C4-2B (cell line): ENCODE data around the gene SYTL1.

Experiments
- H3K27ac ChIP-seq: fragments of 450-650 bp; 2 replicates; pipeline ENCODE4 v1.5.1; 2017
- CTCF ChIP-seq: fragments of 450-650 bp; conservative IDR thresholded peaks from 2 replicates; pipeline ENCODE4 v1.5.1; 2017; ENCODE audit warnings: mild to moderate bottlenecking
- ZFX ChIP-seq: fragments of 450-650 bp; IDR thresholded peaks from 2 replicates; pipeline ENCODE4 v1.6.1; 2017

SYTL1 gene

DNA sequence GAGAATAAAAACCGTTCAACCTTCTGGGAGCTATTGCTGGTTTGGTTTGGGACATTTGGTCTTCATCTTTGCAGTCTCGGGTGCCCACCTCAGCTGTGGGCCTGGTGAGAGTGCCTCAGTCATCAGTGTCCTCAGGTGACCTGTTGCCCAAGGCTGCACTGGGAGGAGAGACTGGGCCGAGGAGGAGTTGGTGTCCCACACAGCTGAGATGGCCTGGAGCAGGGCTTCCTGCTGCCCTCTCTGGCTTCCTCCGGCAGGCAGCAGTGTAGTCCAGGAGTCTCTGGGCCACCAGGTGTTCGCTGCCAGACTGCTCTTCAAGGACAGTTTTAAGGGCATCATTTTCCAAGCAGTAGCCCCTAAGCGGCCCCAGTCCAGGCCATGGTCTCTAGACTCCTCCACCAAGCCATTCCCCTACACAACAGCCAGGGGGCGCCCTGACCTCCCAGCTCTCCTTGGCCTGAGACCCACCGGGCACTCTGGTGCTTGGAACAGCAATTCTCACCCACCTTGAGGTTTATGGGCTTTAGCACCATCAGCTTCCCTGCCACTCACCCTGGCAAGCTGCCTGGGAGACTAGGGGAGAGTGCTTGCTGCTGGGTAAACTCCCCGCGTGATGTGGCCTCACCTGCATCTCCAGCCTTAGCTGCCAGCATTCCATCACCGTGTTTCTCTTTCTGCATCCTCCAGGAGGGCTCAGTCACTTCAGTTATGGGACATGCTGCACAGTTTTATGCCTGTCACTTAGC, 9.1 kb upstream of the SYTL1 start:
- no peak for TF ChIP-seq ZFX
- peak; percentile 93 for TF ChIP-seq CTCF
- H3K27ac ChIP-seq = no peak overlapping the region

DNA sequence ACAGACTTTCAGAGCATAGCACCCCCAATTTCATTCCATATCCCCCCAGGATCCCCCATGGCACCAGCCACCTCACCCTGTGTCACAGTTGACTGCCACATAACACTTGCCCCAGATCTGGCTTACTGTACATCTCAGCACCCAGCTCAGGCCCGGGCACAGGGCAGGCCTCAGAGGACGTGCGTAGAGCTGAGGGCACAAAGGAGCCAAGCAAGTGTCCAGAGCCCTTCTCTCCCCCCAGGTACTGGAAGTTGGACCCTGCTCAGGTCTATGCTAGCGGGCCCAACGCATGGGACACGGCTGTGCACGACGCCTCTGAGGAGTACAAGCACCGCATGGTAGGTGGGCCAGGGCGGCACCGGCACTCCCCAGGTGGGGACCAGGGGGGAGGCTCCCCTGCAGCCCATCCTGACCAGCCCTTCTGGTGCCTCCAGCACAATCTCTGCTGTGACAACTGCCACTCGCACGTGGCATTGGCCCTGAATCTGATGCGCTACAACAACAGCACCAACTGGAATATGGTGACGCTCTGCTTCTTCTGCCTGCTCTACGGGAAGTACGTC, 8.0 kb upstream of the SYTL1 start:
- H3K27ac ChIP-seq = no peak overlapping the region
- TF ChIP-seq ZFX (no peak), CTCF (no peak)

DNA sequence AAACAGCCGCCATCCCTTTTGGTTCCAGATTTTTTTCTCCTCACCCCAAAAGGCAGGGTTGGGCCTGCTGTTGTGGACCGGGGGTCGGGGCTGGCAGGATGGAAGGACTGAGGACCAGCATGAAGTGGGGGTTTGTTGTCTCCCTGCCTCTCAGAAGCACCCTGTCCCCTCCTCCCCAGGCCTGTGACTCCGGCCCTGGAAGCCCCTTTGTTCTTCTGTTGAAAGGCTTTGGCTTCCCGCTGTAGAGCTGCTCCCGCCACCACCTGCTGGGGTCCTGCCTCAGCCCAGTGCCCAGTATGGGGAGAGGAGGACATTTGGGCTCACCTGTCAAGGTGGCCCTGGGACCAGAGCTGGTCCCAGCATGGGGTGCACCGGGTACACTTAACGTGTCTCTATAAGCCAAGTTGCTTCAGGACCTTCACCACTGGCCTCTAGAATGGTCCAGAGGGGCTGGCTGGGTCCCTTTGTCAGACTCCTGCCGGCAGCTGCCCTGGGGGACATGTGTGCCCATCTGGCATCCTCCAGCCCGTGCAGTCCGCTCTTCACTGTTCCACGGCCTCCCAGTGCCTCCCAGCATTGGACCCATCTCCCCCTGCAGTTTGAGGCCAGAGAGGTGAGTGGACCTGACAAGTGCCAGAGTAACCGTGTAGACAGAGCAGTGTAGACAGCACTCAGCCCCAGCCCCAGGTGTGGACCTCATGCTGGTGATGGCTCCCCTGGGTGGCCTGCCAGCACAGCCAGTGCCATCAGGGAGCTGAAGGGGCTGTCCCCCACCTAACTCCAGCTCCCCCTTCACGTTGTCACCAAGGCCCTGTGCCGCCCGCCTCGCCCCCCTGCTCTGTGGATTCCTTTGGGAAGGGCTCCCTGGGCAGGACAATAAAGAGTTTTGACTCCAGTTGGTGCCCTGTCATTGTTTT, 6.1 kb upstream of the SYTL1 start:
- TF ChIP-seq ZFX (no peak), CTCF (no peak)

DNA sequence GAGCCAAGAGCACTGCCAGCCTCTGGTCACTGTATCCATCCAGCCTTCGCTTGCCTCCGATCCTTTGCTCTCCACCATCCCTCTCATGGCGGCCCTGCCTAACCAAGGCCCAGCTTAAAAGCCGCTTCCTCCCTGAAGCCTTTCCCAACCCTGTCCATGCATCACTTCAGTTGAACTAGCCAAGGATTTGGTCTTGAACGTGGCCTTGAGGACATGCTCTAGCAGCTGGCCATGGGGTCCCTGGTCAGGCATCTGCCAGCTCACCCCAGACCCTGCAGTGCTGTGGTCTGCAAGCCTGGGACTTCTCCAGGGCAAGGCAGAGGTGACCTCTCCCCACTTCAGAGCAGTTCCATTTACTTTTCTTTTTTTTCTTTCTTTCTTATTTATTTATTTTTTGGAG, 5.1 kb upstream of the SYTL1 start:
- H3K27ac ChIP-seq = no peak overlapping the region
- no peak for TF ChIP-seq CTCF
- no peak for TF ChIP-seq ZFX

More for the DNA sequence above, 6.1 kb upstream of the SYTL1 start:
- no peak overlapping the region for H3K27ac ChIP-seq

DNA sequence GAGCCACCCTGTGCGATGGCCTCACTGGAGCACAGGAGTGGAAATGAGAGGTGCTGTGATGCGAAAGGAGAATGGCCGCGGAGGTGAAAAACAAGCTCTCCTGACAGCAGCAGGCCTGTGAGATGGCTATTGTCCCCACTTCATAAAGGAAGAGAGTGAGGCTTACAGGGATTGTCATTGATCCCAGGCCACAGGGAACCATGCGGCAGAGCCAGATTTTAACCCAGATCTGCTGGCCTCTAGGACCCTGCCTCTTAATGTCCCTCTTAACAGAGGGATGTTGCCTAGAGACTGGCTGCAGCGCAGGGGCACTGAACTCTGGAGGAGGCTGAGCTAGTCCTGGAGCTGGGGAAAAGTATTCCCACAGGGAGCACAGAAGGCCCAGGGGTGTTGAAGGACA, 3.1 kb upstream of the SYTL1 start:
- H3K27ac ChIP-seq = no peak overlapping the region
- no peak for TF ChIP-seq CTCF
- no peak for TF ChIP-seq ZFX

- no peak overlapping the region for H3K27ac ChIP-seq
- no peak for TF ChIP-seq ZFX
- TF ChIP-seq CTCF = no peak
Measured at GRCh38 chr1:27339213-27339612, 2.6 kb upstream of the SYTL1 start.

GRCh38 chr1:27342391-27342777, 562 bp downstream of the SYTL1 start:
- no peak for TF ChIP-seq ZFX
- no peak for TF ChIP-seq CTCF
- H3K27ac ChIP-seq = peak overlapping the region; percentile 70
